Neural crest cell (in vitro differentiated cells): ENCODE measurements around the gene CLGN. TPM values are rescaled to one million over a fixed set of nuclear protein-coding genes. Genes with fewer than 3 reads are reported as not detected.

ENCODE experiments used
- DNase-seq: peaks from one replicate; pipeline ENCODE4 v3.0.0; 2021; ENCODE audit warnings: low read depth, mixed read lengths, low spot score
- H3K27ac Mint-ChIP-seq: one replicate; pipeline ENCODE4 v1.8.0; 2021; ENCODE audit warnings: mild to moderate bottlenecking, mixed read lengths; ENCODE audit not compliant: unreplicated experiment
- H3K27me3 Mint-ChIP-seq: 2 replicates; pipeline ENCODE4 v1.8.0; 2021; ENCODE audit warnings: low read depth, mild to moderate bottlenecking, mixed read lengths
- H3K36me3 Mint-ChIP-seq: 2 replicates; pipeline ENCODE4 v1.8.0; 2021; ENCODE audit warnings: low read depth, mild to moderate bottlenecking, mixed read lengths
- H3K4me1 Mint-ChIP-seq: 2 replicates; pipeline ENCODE4 v1.8.0; 2021; ENCODE audit warnings: mixed read lengths
- H3K4me3 Mint-ChIP-seq: one replicate; pipeline ENCODE4 v1.8.0; 2021; ENCODE audit warnings: mild to moderate bottlenecking, mixed read lengths
- H3K9me3 Mint-ChIP-seq: 2 replicates; pipeline ENCODE4 v1.8.0; 2021; ENCODE audit warnings: mixed read lengths
- CTCF ChIP-seq: fragments of 200-600 bp; sonication (generic); conservative IDR thresholded peaks from 2 replicates; pipeline ENCODE4 v1.5.0; 2021; ENCODE audit warnings: antibody characterized with exemption, mild to moderate bottlenecking
- long read RNA-seq: library from polyadenylated mRNA; unstranded; transcript quantifications from one replicate; pipeline ENCODE4 v2.0.0, GENCODE V29; 2020
- total RNA-seq: library from RNA; stranded (reverse); gene quantifications from 2 replicates; pipeline ENCODE4 v1.2.1, GENCODE V29; 2021

CLGN gene
- 16.1 and 19.0 TPM in 2 replicates for total RNA-seq
- long read RNA-seq, transcript CLGN-201 (15 exons, 3,043 nt), result major isoform, 9 of 144 reads
- long read RNA-seq, partial matches to known transcripts, result 129 of 144 reads
- long read RNA-seq, other reads (novel, unspliced or antisense), result 6 of 144 reads

- no peaks in the 10 kb centered on the region for H3K27me3 Mint-ChIP-seq
- peak; percentile 89 for DNase-seq
- H3K27ac Mint-ChIP-seq, result peak within 1 kb of the TSS; percentile 92
- TF ChIP-seq CTCF, result peak; percentile 62
- peak within 1 kb of the TSS; percentile 94 for H3K4me3 Mint-ChIP-seq
- no peaks in the 10 kb centered on the region for H3K36me3 Mint-ChIP-seq
- H3K4me1 Mint-ChIP-seq, result peaks cover 15% of the 10 kb centered on the region
- H3K9me3 Mint-ChIP-seq, result no peaks in the 10 kb centered on the region
These were observed at the start of gene CLGN for GRCh38 chr4:140427106-140427918. CLGN (minus strand) TSS chr4:140427648; CDS start chr4:140413078, 14,570 bp downstream.

- no peaks in the 10 kb centered on the region for H3K36me3 Mint-ChIP-seq
- TF ChIP-seq CTCF, result no peak
- H3K27ac Mint-ChIP-seq, result no peak overlapping the region
- H3K27me3 Mint-ChIP-seq, result peaks cover 4% of the 10 kb centered on the region
- no peak overlapping the region for H3K4me3 Mint-ChIP-seq
- no peaks in the 10 kb centered on the region for H3K4me1 Mint-ChIP-seq
- H3K9me3 Mint-ChIP-seq, result no peaks in the 10 kb centered on the region
- no peak for DNase-seq
These were observed 44.7 kb upstream of the CLGN start for GRCh38 chr4:140472156-140472555.

GRCh38 chr4:140469791-140470733, 42.6 kb upstream of the CLGN start:
- DNase-seq, result no peak
- no peaks in the 10 kb centered on the region for H3K9me3 Mint-ChIP-seq
- no peak overlapping the region for H3K27ac Mint-ChIP-seq
- peaks cover 13% of the 10 kb centered on the region for H3K27me3 Mint-ChIP-seq
- no peaks in the 10 kb centered on the region for H3K36me3 Mint-ChIP-seq
- no peak overlapping the region for H3K4me3 Mint-ChIP-seq
- TF ChIP-seq CTCF, result no peak
- H3K4me1 Mint-ChIP-seq, result no peaks in the 10 kb centered on the region

- Mint-ChIP-seq H3K27ac (no peak overlapping the region), H3K36me3 (no peaks in the 10 kb centered on the region), H3K4me1 (no peaks in the 10 kb centered on the region), H3K4me3 (no peak overlapping the region), H3K27me3 (peaks cover 13% of the 10 kb centered on the region), H3K9me3 (no peaks in the 10 kb centered on the region)
- DNase-seq, result no peak
- no peak for TF ChIP-seq CTCF
These were observed 38.7 kb upstream of the CLGN start for GRCh38 chr4:140466146-140466545.

GRCh38 chr4:140463614-140464013, 36.2 kb upstream of the CLGN start:
- Mint-ChIP-seq H3K9me3 (no peaks in the 10 kb centered on the region), H3K4me3 (no peak overlapping the region), H3K27ac (no peak overlapping the region), H3K4me1 (no peaks in the 10 kb centered on the region), H3K36me3 (no peaks in the 10 kb centered on the region), H3K27me3 (peaks cover 13% of the 10 kb centered on the region)
- DNase-seq, result no peak
- no peak for TF ChIP-seq CTCF
